C4-2B (cell line): ENCODE results near the gene POU2AF2.
"Not testable (repeated sequence)": the region's sequence is repeated elsewhere in the genome, so short reads cannot be mapped to it uniquely, and the experiment has no call there.

Source experiments
- H3K27ac ChIP-seq: fragments of 450-650 bp; 2 replicates; pipeline ENCODE4 v1.5.1; 2017
- CTCF ChIP-seq: fragments of 450-650 bp; conservative IDR thresholded peaks from 2 replicates; pipeline ENCODE4 v1.5.1; 2017; ENCODE audit warnings: mild to moderate bottlenecking
- ZFX ChIP-seq: fragments of 450-650 bp; IDR thresholded peaks from 2 replicates; pipeline ENCODE4 v1.6.1; 2017

POU2AF2 gene

GRCh38 chr11:111253630-111254029 is 8.1 kb downstream of the POU2AF2 start:
- no peak overlapping the region for H3K27ac ChIP-seq
- TF ChIP-seq ZFX (no peak), CTCF (no peak)

GRCh38 chr11:111258046-111258445 is 12.5 kb downstream of the POU2AF2 start:
- H3K27ac ChIP-seq = no peak overlapping the region
- no peak for TF ChIP-seq ZFX
- TF ChIP-seq CTCF = no peak

GRCh38 chr11:111259896-111260295 is 14.4 kb downstream of the POU2AF2 start:
- TF ChIP-seq ZFX (no peak), CTCF (no peak)
- H3K27ac ChIP-seq = no peak overlapping the region

GRCh38 chr11:111260811-111261210 is 15.3 kb downstream of the POU2AF2 start:
- TF ChIP-seq ZFX (no peak), CTCF (no peak)
- no peak overlapping the region for H3K27ac ChIP-seq

GRCh38 chr11:111264646-111265045 is 19.1 kb downstream of the POU2AF2 start:
- H3K27ac ChIP-seq = no peak overlapping the region
- TF ChIP-seq ZFX (no peak), CTCF (no peak)

- H3K27ac ChIP-seq = no peak overlapping the region
- TF ChIP-seq ZFX (no peak), CTCF (no peak)
These were observed 19.9 kb downstream of the POU2AF2 start for GRCh38 chr11:111265421-111265820.

GRCh38 chr11:111268303-111268702 is 22.8 kb downstream of the POU2AF2 start:
- H3K27ac ChIP-seq = not testable (repeated sequence)

GRCh38 chr11:111269146-111269868 is 23.8 kb downstream of the POU2AF2 start:
- TF ChIP-seq ZFX = no peak
- TF ChIP-seq CTCF = no peak
- H3K27ac ChIP-seq = no peak overlapping the region
